Vagina (tissue), 2 donors: ENCODE data around the gene ARHGAP26.

Experiments used
- POLR2A ChIP-seq, 2 donors: fragments of 450-650 bp; IDR thresholded peaks; one replicate each; pipeline ENCODE4 v1.6.1; 2017; ENCODE audit warnings: antibody characterized with exemption in 2 of 2, mild to moderate bottlenecking in 2 of 2, moderate library complexity in 2 of 2
- POLR2AphosphoS5 ChIP-seq, 2 donors: sonication (generic); formaldehyde crosslinking; IDR thresholded peaks; one replicate each; pipeline ENCODE4 v1.9.0; 2017; ENCODE audit warnings: antibody characterized with exemption in 2 of 2, mild to moderate bottlenecking in 2 of 2, low read depth in 1 of 2; ENCODE audit not compliant: insufficient read depth in 1 of 2
- TF ChIP-seq, protein P1 (sequence below), 3 experiments: fragments of 450-650 bp in 2 of 3; fragments of 200-600 bp in 1 of 3; sonication (generic) in 1 of 3; IDR thresholded peaks; one replicate each; pipeline ENCODE4 v1.5.1; 2017 to 2019; ENCODE audit warnings: antibody characterized with exemption in 3 of 3, mild to moderate bottlenecking in 2 of 3, moderate library complexity in 2 of 3

DNA sequence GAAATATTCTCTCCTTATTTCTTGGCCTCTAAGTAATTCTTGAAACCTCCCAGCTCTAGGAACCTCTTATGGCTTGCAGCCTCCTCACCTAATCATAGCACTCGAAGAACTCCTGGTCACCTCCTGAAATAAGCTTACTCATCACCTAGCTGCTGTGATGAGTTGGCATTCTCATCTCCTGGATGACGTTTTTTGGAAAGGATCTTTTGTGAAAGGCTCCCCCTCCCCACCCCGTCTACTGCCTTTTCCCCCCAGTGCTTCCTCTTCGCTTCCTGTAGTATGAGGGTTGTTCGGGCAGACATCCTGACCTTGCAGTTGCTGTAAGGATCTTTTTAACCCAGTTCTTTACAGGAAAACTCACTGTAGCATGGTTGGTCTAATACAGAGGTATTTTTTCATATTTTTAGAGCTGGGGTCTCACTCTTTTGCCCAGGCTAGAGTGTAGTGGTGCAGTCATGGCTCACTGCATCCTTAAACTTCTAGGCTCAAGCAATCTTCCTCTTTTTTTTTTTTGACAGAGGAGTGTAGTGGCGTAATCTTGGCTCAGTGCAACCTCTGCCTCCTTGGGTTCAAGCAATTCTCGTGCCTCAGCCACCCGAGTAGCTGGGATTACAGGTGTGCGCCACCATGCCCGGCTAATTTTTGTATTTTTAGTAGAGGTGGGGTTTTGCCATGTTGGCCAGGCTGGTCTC is 41.8 kb downstream of the ARHGAP26 start:
- TF ChIP-seq, protein P1, sequence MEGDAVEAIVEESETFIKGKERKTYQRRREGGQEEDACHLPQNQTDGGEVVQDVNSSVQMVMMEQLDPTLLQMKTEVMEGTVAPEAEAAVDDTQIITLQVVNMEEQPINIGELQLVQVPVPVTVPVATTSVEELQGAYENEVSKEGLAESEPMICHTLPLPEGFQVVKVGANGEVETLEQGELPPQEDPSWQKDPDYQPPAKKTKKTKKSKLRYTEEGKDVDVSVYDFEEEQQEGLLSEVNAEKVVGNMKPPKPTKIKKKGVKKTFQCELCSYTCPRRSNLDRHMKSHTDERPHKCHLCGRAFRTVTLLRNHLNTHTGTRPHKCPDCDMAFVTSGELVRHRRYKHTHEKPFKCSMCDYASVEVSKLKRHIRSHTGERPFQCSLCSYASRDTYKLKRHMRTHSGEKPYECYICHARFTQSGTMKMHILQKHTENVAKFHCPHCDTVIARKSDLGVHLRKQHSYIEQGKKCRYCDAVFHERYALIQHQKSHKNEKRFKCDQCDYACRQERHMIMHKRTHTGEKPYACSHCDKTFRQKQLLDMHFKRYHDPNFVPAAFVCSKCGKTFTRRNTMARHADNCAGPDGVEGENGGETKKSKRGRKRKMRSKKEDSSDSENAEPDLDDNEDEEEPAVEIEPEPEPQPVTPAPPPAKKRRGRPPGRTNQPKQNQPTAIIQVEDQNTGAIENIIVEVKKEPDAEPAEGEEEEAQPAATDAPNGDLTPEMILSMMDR (IDR thresholded peaks at IDR 0.05), result no peak
- no peak for TF ChIP-seq POLR2AphosphoS5 (IDR thresholded peaks at IDR 0.05; ENCODE audit: insufficient read depth in 1 of 2, low read depth in 1 of 2)
- no peak for TF ChIP-seq POLR2A (IDR thresholded peaks at IDR 0.05)
